Measurements from ENCODE around the gene TMEM69.
A peak's percentile ranks its signal among the peaks of the same experiment; 100 is the strongest.
"Not testable (repeated sequence)": the region's sequence is repeated elsewhere in the genome, so short reads cannot be mapped to it uniquely, and the experiment has no call there.

TMEM69 gene

GRCh38 chr1:45678489-45678888 is 9.5 kb upstream of the TMEM69 start:
- DNase-seq (ENCODE audit: low read depth in 2 of 2) = no peak

GRCh38 chr1:45679123-45679522 is 8.9 kb upstream of the TMEM69 start:
- DNase-seq (ENCODE audit: low read depth in 2 of 2) = no peak

GRCh38 chr1:45682942-45683341 is 5.0 kb upstream of the TMEM69 start:
- DNase-seq (ENCODE audit: low read depth in 2 of 2) = no peak

GRCh38 chr1:45684402-45684801 is 3.6 kb upstream of the TMEM69 start:
- DNase-seq (ENCODE audit: low read depth in 2 of 2) = no peak

GRCh38 chr1:45685308-45686014 is 2.5 kb upstream of the TMEM69 start:
- no peak for DNase-seq (ENCODE audit: low read depth in 2 of 2)

- DNase-seq (ENCODE audit: low read depth in 2 of 2) = peak; percentile 15 to 23
Measured at GRCh38 chr1:45686015-45686287, 2.0 kb upstream of the TMEM69 start.

- peak; percentile 95 to 96 for DNase-seq (ENCODE audit: low read depth in 2 of 2)
Measured at GRCh38 chr1:45686288-45687013, 1.5 kb upstream of the TMEM69 start, which contains the start of gene GPBP1L1. TSS of gene GPBP1L1 (minus strand) at chr1:45686533. CDS start at chr1:45659087, 27,446 bp downstream.

- peak; percentile 96 to 98 for DNase-seq (ENCODE audit: low read depth in 2 of 2)
Measured at GRCh38 chr1:45687014-45687753, 797 bp upstream of the TMEM69 start.

GRCh38 chr1:45693811-45694210 is 5.8 kb downstream of the TMEM69 start:
- not testable (repeated sequence) for DNase-seq (ENCODE audit: low read depth in 2 of 2)

GRCh38 chr1:45694823-45695222 is 6.8 kb downstream of the TMEM69 start:
- no peak for DNase-seq (ENCODE audit: low read depth in 2 of 2)

GRCh38 chr1:45704637-45705036 is 16.7 kb downstream of the TMEM69 start:
- DNase-seq (ENCODE audit: low read depth in 2 of 2) = no peak

- no peak for DNase-seq (ENCODE audit: low read depth in 2 of 2)
Measured at GRCh38 chr1:45713711-45714110, 25.7 kb downstream of the TMEM69 start.

GRCh38 chr1:45716700-45717099 is 28.7 kb downstream of the TMEM69 start:
- DNase-seq (ENCODE audit: low read depth in 2 of 2) = no peak

- DNase-seq (ENCODE audit: low read depth in 2 of 2) = not testable (repeated sequence)
Measured at GRCh38 chr1:45717386-45717785, 29.4 kb downstream of the TMEM69 start.

- no peak for DNase-seq (ENCODE audit: low read depth in 2 of 2)
Measured at GRCh38 chr1:45718289-45718688, 30.3 kb downstream of the TMEM69 start.

- DNase-seq (ENCODE audit: low read depth in 2 of 2) = no peak
Measured at GRCh38 chr1:45721207-45721606, 33.2 kb downstream of the TMEM69 start.

GRCh38 chr1:45722809-45723208 is 34.8 kb downstream of the TMEM69 start:
- no peak for DNase-seq (ENCODE audit: low read depth in 2 of 2)

- DNase-seq (ENCODE audit: low read depth in 2 of 2) = no peak
Measured at GRCh38 chr1:45723248-45723930, 35.4 kb downstream of the TMEM69 start.

GRCh38 chr1:45726007-45726406 is 38.0 kb downstream of the TMEM69 start:
- DNase-seq (ENCODE audit: low read depth in 2 of 2) = not testable (repeated sequence)

GRCh38 chr1:45730075-45730779 is 42.2 kb downstream of the TMEM69 start:
- DNase-seq (ENCODE audit: low read depth in 2 of 2) = no peak

- DNase-seq (ENCODE audit: low read depth in 2 of 2) = no peak
Measured at GRCh38 chr1:45730780-45731319, 42.9 kb downstream of the TMEM69 start.

Data from stimulated activated CD8-positive, alpha-beta memory T cell treated with anti-CD3 and anti-CD28 coated beads, Interleukin-15, amount 100 ng/mL, for 48 hours (primary cell).